ENCODE results near the gene DEDD.

The DEDD gene

DNA sequence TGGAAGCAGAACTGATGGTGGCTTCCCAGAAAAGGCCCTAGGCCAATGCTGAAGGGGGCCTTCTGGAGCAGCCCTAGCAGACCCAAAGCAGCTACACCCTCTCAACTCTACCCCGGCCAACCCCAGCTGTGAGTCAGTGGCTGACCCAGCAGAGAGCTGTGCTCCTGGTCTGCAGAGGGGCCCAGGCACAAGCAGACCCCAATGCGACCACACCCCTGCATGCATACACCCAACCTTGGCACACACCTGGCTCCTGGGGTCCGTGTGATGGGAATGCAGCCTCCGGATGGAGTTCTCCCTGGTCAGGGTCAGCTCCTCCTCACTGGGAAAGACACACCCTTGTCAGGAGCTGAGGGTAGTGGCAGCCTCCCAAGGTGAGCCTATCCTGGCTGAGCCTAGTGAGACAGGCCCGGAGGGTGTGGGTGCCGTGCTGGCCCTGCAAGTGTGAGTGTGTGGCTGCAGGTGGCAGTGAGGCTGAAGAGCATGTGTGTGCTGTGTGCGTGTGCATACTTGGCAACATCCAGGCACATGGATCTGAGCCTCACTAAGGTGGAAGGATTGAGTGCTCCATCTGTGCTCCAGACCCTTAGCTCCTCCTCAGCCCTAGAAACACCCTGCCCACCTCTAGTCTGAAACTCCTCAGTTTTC, 58.9 kb downstream of the DEDD start:
- no peak for DNase-seq (ENCODE audit: low read depth, low spot score)

DNA sequence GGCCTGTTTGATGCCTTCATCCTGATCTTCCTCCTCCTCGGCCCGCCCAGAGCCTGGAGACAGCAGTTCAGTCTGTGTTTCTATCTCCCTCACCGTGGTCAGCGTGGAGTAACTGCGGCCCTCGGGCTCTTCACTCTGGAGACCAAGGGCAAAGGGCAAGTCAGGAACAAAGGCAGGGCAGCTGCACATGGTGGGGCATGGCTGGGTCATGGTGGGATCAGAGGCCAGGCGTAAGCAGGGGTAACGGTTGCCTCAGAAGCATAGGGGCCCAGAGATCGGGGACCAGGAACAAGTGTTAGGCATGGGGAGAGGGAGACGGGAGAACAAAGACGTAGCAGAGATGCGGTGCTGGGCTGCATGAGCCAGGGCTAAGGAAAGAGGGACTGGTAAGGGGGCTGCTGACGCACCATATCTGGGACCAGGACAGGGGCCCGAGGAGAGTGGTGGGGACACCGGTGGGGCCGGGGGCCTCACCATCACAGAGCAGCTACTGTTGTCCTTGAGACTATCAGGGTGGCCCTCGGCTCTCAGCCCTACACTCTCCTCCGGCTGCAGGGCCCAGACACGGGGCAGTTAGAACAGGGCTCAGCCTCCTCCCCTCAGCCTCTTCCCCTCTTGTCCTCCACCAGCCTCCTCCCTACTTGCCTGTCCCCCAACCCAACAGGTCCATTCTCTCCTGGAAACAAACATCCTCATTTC, 59.6 kb downstream of the DEDD start:
- no peak for DNase-seq (ENCODE audit: low read depth, low spot score)

DNA sequence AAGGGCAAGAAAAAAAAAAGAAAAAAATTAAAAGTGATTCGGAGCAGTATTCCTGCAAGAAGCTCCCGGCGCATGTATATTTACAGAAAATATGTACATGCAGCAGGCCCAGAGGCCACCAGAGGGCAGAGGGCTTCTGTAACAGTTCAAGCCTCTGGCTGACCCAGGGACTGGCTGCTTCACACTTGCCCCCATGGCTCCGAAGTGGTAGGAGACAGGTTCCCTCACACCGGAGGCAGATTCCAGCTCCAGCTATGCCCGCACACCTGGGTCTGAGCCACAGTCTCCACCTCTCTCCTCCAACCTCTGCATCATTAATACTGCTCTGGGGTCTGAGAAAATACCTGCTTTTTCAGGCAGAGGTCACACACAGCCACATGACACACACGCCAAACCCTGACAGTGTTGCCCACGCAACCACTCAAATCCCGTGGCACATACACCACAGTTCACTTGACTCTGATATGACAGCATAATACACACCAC, 60.5 kb downstream of the DEDD start:
- DNase-seq (ENCODE audit: low read depth, low spot score): no peak
